HEK293T (cell line): Measurements from ENCODE around the gene VAT1L.

Experiments
- ARNT ChIP-seq: fragments of 450-650 bp; IDR thresholded peaks from 2 replicates; pipeline ENCODE4 v1.6.1; 2017; ENCODE audit warnings: mild to moderate bottlenecking
- BHLHE40 ChIP-seq: fragments of 450-650 bp; IDR thresholded peaks from 2 replicates; pipeline ENCODE4 v1.6.1; 2016; ENCODE audit warnings: mild to moderate bottlenecking, moderate library complexity, borderline replicate concordance
- ELF4 ChIP-seq: fragments of 450-650 bp; IDR thresholded peaks from 2 replicates; pipeline ENCODE4 v1.6.1; 2017; ENCODE audit warnings: antibody characterized with exemption
- FOXA1 ChIP-seq: fragments of 450-650 bp; IDR thresholded peaks from 2 replicates; pipeline ENCODE4 v1.6.1; 2016; ENCODE audit warnings: mild to moderate bottlenecking
- FOXK2 ChIP-seq: fragments of 450-650 bp; IDR thresholded peaks from 2 replicates; pipeline ENCODE4 v1.6.1; 2016; ENCODE audit warnings: mild to moderate bottlenecking
- FOXM1 ChIP-seq: fragments of 450-650 bp; IDR thresholded peaks from 2 replicates; pipeline ENCODE4 v1.6.1; 2017; ENCODE audit warnings: mild to moderate bottlenecking, borderline replicate concordance
- PKNOX1 ChIP-seq: fragments of 450-650 bp; IDR thresholded peaks from 2 replicates; pipeline ENCODE4 v1.6.1; 2016
- SP1 ChIP-seq: fragments of 450-650 bp; IDR thresholded peaks from 2 replicates; pipeline ENCODE4 v1.6.1; 2017
- SUZ12 ChIP-seq: fragments of 450-650 bp; IDR thresholded peaks from 2 replicates; pipeline ENCODE4 v1.6.1; 2016; ENCODE audit warnings: mild to moderate bottlenecking
- TARDBP ChIP-seq: fragments of 450-650 bp; IDR thresholded peaks from 2 replicates; pipeline ENCODE4 v1.6.1; 2016
- ZNF384 ChIP-seq: fragments of 450-650 bp; IDR thresholded peaks from 2 replicates; pipeline ENCODE4 v1.6.1; 2016

GRCh38 chr16:77993111-77993985, 205.0 kb downstream of the VAT1L start:
- TF ChIP-seq FOXM1 = no peak
- TF ChIP-seq SUZ12 = no peak
- no peak for TF ChIP-seq SP1
- TF ChIP-seq ZNF384 = no peak
- TF ChIP-seq BHLHE40 = no peak
- TF ChIP-seq FOXK2 = no peak
- no peak for TF ChIP-seq ELF4
- TF ChIP-seq FOXA1 = no peak
- no peak for TF ChIP-seq TARDBP
- no peak for TF ChIP-seq PKNOX1
- no peak for TF ChIP-seq ARNT
